BE2C (cell line): ENCODE measurements around the gene NFKBIE.
"Not testable (repeated sequence)": the region's sequence is repeated elsewhere in the genome, so short reads cannot be mapped to it uniquely, and the experiment has no call there.

Source experiments
- DNase-seq: peaks from one replicate; pipeline ENCODE4 v3.0.0-alpha.2; 2020
- H3K27me3 ChIP-seq: fragments of 250-450 bp; sonication (Bioruptor Pico); 2 replicates; pipeline ENCODE4 v1.5.1; 2020; ENCODE audit warnings: mild to moderate bottlenecking
- H3K36me3 ChIP-seq: fragments of 250-450 bp; sonication (Bioruptor Pico); 2 replicates; pipeline ENCODE4 v1.5.1; 2020; ENCODE audit warnings: mild to moderate bottlenecking
- H3K4me1 ChIP-seq: fragments of 250-450 bp; sonication (Bioruptor Pico); 2 replicates; pipeline ENCODE4 v1.5.1; 2020
- H3K4me3 ChIP-seq: 2 replicates; pipeline ENCODE4 v1.5.1; 2011; ENCODE audit warnings: low read depth, low read length
- H3K9me3 ChIP-seq: fragments of 250-450 bp; sonication (Bioruptor Pico); 2 replicates; pipeline ENCODE4 v1.5.1; 2020
- TF ChIP-seq, protein P1 (sequence below): IDR thresholded peaks from 2 replicates; pipeline ENCODE4 v1.5.1; 2012; ENCODE audit warnings: mild to moderate bottlenecking, low read depth, low read length

The NFKBIE gene

DNA sequence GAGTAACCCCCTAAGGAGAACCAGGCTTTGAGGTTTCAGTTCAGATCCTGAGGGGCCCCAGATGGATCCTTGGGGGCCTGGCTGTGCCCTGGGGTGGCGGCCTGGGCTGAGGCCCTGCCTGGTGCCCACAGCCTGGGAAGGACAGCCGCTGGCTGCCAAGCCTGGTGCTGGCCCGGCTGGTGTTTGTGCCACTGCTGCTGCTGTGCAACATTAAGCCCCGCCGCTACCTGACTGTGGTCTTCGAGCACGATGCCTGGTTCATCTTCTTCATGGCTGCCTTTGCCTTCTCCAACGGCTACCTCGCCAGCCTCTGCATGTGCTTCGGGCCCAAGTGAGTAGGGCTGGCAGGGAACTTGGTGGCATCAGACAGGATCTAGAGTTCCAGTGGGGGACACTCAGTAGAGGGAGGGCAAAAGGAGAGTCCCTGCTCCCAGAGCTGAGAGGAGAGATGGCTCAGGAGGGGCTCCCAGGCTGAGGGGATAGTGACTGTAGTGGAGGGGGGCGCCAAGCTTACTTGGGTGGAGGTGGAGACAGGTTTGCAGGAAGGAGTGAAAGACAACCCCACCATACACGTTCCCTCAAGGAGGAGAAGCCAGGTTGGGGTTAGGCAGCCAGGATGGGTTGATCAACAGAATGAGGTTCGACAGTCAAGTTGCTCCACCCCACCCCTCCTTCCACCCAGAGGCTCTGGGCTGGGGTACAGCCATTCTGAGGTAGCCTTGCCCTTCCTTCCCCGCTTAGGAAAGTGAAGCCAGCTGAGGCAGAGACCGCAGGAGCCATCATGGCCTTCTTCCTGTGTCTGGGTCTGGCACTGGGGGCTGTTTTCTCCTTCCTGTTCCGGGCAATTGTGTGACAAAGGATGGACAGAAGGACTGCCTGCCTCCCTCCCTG, 32.4 kb downstream of the NFKBIE start:
- TF ChIP-seq, protein P1, sequence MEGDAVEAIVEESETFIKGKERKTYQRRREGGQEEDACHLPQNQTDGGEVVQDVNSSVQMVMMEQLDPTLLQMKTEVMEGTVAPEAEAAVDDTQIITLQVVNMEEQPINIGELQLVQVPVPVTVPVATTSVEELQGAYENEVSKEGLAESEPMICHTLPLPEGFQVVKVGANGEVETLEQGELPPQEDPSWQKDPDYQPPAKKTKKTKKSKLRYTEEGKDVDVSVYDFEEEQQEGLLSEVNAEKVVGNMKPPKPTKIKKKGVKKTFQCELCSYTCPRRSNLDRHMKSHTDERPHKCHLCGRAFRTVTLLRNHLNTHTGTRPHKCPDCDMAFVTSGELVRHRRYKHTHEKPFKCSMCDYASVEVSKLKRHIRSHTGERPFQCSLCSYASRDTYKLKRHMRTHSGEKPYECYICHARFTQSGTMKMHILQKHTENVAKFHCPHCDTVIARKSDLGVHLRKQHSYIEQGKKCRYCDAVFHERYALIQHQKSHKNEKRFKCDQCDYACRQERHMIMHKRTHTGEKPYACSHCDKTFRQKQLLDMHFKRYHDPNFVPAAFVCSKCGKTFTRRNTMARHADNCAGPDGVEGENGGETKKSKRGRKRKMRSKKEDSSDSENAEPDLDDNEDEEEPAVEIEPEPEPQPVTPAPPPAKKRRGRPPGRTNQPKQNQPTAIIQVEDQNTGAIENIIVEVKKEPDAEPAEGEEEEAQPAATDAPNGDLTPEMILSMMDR: no peak
- peaks cover 35% of the 10 kb centered on the region for H3K4me1 ChIP-seq
- H3K36me3 ChIP-seq: peaks cover 67% of the 10 kb centered on the region

DNA sequence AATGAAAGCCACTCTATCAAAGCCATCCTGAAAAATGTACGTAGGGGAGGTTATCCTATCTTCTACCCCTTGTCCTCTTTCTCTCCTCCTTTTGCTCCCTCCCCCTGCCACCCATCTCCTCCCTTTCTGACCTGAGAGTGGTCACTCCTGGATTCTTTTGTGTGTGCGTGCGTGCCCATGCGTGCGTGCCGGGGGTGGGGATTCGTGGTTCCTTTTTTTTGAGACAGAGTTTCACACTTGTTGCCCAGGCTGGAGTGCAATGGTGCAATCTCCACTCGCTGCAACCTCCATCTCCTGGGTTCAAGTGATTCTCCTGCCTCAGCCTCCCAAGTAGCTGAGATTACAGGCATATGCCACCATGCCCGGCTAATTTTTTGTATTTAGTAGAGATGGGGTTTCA, 33.9 kb downstream of the NFKBIE start:
- H3K27me3 ChIP-seq, H3K9me3 ChIP-seq, H3K4me3 ChIP-seq, DNase-seq: not testable (repeated sequence)
- peaks cover 67% of the 10 kb centered on the region for H3K36me3 ChIP-seq
- peaks cover 37% of the 10 kb centered on the region for H3K4me1 ChIP-seq

More for the DNA sequence above, 32.4 kb downstream of the NFKBIE start:
- H3K4me3 ChIP-seq: no peak overlapping the region
- no peaks in the 10 kb centered on the region for H3K27me3 ChIP-seq
- no peak for DNase-seq
- H3K9me3 ChIP-seq: no peaks in the 10 kb centered on the region

DNA sequence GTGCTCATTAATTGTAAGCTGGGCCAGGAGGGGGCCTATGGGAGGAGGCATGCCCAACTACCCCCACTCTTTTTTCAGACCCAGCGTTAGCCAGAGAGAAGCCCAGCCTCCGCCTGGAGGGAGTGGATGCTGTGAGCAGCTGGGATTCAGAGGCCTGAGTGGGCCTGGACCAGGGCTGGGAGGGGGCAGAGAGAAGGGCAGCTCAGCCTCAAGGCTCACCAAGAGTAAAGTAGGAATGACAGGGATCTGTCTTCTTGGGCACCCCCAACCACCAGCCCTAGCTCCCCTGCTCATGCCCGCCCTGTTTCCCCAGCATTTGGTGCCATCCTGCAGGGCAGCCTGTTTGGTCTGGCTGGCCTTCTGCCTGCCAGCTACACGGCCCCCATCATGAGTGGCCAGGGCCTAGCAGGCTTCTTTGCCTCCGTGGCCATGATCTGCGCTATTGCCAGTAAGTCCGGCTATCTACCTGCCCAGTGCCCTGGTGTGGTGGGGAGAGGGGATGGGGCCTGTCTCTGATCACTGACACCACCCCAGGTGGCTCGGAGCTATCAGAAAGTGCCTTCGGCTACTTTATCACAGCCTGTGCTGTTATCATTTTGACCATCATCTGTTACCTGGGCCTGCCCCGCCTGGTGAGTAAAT, 35.2 kb downstream of the NFKBIE start:
- Histone ChIP-seq H3K4me1 (peaks cover 36% of the 10 kb centered on the region), H3K27me3 (no peaks in the 10 kb centered on the region), H3K36me3 (peaks cover 61% of the 10 kb centered on the region), H3K9me3 (no peaks in the 10 kb centered on the region), H3K4me3 (no peak overlapping the region)
- TF ChIP-seq, protein P1: no peak
- DNase-seq: no peak

DNA sequence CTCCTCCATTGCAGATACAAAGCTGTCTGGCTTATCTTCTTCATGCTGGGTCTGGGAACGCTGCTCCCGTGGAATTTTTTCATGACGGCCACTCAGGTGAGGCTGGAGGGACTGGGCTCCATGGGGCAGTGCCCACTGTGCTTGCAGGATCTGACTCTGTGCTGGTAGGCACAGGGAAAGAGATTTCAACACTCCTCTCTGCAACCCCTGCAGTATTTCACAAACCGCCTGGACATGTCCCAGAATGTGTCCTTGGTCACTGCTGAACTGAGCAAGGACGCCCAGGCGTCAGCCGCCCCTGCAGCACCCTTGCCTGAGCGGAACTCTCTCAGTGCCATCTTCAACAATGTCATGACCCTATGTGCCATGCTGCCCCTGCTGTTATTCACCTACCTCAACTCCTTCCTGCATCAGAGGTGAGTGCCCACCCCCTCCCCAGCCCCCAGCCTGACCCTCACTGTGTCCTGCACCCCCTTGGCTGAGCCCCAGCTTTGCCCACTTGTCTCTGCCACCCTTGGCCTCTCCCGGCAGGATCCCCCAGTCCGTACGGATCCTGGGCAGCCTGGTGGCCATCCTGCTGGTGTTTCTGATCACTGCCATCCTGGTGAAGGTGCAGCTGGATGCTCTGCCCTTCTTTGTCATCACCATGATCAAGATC, 35.8 kb downstream of the NFKBIE start:
- no peak for DNase-seq
- Histone ChIP-seq H3K9me3 (no peaks in the 10 kb centered on the region), H3K36me3 (peaks cover 54% of the 10 kb centered on the region), H3K27me3 (no peaks in the 10 kb centered on the region), H3K4me3 (no peak overlapping the region), H3K4me1 (peaks cover 30% of the 10 kb centered on the region)
- TF ChIP-seq, protein P1: no peak

DNA sequence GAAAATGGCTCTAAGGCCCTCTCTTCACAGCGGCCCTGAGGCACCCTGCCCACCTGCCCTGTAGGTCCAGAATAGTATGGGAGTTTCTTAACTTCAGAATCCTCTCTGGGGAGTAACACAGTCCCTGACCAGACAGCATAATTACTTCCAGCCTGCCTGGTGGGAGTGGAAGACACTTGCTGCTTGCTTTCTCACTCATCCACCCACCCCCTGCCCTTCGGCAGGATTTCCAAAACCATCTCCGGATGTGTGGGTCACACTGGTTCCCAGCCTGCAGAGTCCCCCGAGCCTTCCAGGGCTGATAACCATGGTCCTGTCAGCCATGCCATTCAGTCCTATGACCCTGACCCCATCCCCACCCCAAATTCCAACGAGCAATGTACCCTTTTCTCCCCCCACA, 36.5 kb downstream of the NFKBIE start:
- H3K9me3 ChIP-seq: no peaks in the 10 kb centered on the region
- H3K36me3 ChIP-seq: peaks cover 50% of the 10 kb centered on the region
- H3K4me3 ChIP-seq: no peak overlapping the region
- no peaks in the 10 kb centered on the region for H3K27me3 ChIP-seq
- peaks cover 23% of the 10 kb centered on the region for H3K4me1 ChIP-seq
- no peak for DNase-seq
- TF ChIP-seq, protein P1: no peak

DNA sequence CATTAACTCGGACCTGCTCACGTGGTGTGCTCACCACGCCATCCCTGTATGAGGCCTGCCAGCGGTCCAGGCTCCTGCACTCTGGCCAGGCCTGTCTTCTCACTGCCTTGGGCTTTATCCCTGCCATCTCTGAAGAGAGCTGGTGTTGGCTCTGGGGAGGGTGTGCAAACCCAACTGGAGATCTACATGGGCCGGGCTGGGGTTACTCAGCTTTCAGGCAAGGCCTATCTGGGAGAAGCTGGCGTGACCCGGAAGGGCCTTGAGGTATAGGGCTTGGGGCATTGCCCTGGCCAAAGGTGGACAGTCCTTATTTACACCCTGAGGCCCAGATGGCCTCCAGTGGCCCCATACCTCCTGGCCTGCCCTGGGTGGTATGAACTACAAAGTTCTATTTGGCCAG, 36.9 kb downstream of the NFKBIE start:
- Histone ChIP-seq H3K4me3 (no peak overlapping the region), H3K27me3 (no peaks in the 10 kb centered on the region), H3K36me3 (peaks cover 46% of the 10 kb centered on the region), H3K4me1 (peaks cover 19% of the 10 kb centered on the region), H3K9me3 (no peaks in the 10 kb centered on the region)
- TF ChIP-seq, protein P1: no peak
- DNase-seq: no peak
